GM18873 (cell line): Measurements from ENCODE around the gene EPHA1.

Experiments used
- ATAC-seq: cut with Tn5 transposase; IDR thresholded peaks from one replicate; pipeline ENCODE4 v1.9.1; 2021; ENCODE audit warnings: mild to moderate bottlenecking, moderate library complexity, moderate number of reproducible peaks; ENCODE audit not compliant: unreplicated experiment, low FRiP score

EPHA1 gene

GRCh38 chr7:143355450-143356385 lies 52.9 kb downstream of the EPHA1 start:
- ATAC-seq: no peak

- no peak for ATAC-seq
Observed at GRCh38 chr7:143354965-143355364, 53.7 kb downstream of the EPHA1 start.

GRCh38 chr7:143354376-143354775 lies 54.3 kb downstream of the EPHA1 start:
- no peak for ATAC-seq

GRCh38 chr7:143352531-143353002 lies 56.1 kb downstream of the EPHA1 start:
- ATAC-seq: no peak

GRCh38 chr7:143351574-143351973 lies 57.1 kb downstream of the EPHA1 start:
- no peak for ATAC-seq

GRCh38 chr7:143351060-143351459 lies 57.6 kb downstream of the EPHA1 start:
- no peak for ATAC-seq

- no peak for ATAC-seq
Observed at GRCh38 chr7:143347950-143348349, 60.7 kb downstream of the EPHA1 start.

GRCh38 chr7:143346018-143346417 lies 62.6 kb downstream of the EPHA1 start:
- no peak for ATAC-seq

- no peak for ATAC-seq
Observed at GRCh38 chr7:143345428-143345900, 63.2 kb downstream of the EPHA1 start.

GRCh38 chr7:143343596-143343995 lies 65.1 kb downstream of the EPHA1 start:
- no peak for ATAC-seq

- no peak for ATAC-seq
Observed at GRCh38 chr7:143341842-143342241, 66.8 kb downstream of the EPHA1 start.
